GM19025 (cell line): Measurements from ENCODE around the gene RTN4.
"Not testable (repeated sequence)": the region's sequence is repeated elsewhere in the genome, so short reads cannot be mapped to it uniquely, and the experiment has no call there.

ENCODE experiments used
- ATAC-seq: cut with Tn5 transposase; IDR thresholded peaks from one replicate; pipeline ENCODE4 v1.9.1; 2021; ENCODE audit warnings: mild to moderate bottlenecking, low read depth, moderate library complexity; ENCODE audit not compliant: unreplicated experiment

RTN4 gene

DNA sequence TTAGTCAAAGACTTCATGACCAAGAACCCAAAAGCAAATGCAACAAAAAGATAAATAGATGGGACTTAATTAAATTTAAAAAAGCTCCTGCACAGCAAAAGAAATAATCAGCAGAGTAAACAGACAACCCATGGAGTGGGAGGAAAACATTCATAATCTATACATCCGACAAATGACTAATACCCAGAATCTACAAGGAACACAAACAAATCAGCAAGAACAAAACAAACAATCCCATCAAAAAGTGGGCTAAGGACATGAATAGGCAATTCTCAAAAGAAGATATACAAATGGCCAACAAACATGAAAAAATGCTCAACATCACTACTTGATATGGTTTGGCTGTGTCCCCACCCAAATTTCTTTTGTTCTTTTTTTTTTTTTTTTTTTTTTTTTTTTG is 25.8 kb upstream of the RTN4 start:
- not testable (repeated sequence) for ATAC-seq

- no peak for ATAC-seq
These were observed 23.0 kb upstream of the RTN4 start for GRCh38 chr2:55073000-55073983.

DNA sequence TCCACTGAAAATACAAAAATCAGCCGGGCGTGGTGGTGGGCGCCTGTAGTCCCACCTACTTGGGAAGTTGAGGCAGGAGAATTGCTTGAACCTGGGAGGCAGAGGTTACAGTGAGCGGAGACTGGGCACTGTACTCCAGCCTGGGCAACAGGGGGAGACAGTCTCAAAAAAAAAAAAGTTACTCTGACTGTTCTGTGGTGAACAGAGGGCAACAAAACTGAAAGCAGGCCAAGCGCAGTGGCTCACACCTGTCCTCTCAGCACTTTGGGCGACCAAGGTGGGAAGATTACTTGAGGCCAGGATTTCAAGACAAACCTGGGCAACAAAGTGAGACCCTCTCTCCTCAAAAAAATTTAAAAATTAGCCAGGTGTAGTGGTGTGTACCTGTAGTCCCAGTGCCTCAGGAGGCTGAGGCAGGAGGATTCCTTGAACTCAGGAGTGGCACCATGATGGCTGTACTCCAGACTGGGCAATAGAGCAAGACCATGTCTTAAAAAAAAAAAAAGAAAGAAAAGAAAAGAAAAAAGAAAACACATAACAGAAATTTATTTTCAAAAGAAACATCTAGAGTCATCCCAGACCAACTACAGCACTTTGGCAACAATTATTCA is 13.6 kb upstream of the RTN4 start:
- peak; percentile 53 for ATAC-seq

- no peak for ATAC-seq
These were observed 13.0 kb upstream of the RTN4 start for GRCh38 chr2:55063226-55063625.

DNA sequence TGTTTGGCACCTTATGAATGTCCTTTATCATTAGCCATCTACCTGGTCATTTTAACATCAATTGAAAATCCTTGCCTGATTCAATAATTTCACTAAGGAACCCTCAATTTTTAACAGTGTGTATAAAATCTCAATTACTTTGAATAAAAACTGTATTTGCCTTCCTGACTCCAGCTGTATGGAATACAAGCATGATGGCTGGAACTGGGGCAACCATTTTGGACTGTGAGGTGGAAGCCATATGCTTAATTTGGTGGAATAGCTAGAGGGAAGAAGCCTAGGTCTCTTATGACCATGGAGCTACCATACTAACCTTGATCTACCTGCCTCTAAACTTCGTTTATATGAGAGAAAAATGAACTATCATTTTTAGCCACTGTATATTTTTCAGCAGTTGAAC is 12.5 kb upstream of the RTN4 start:
- no peak for ATAC-seq

- ATAC-seq = no peak
These were observed 11.5 kb upstream of the RTN4 start for GRCh38 chr2:55061523-55062344.

- no peak for ATAC-seq
These were observed 9.5 kb upstream of the RTN4 start for GRCh38 chr2:55059793-55060192.

GRCh38 chr2:55057474-55057873 is 7.2 kb upstream of the RTN4 start:
- no peak for ATAC-seq

- ATAC-seq = no peak
These were observed 5.8 kb upstream of the RTN4 start for GRCh38 chr2:55056024-55056521.

DNA sequence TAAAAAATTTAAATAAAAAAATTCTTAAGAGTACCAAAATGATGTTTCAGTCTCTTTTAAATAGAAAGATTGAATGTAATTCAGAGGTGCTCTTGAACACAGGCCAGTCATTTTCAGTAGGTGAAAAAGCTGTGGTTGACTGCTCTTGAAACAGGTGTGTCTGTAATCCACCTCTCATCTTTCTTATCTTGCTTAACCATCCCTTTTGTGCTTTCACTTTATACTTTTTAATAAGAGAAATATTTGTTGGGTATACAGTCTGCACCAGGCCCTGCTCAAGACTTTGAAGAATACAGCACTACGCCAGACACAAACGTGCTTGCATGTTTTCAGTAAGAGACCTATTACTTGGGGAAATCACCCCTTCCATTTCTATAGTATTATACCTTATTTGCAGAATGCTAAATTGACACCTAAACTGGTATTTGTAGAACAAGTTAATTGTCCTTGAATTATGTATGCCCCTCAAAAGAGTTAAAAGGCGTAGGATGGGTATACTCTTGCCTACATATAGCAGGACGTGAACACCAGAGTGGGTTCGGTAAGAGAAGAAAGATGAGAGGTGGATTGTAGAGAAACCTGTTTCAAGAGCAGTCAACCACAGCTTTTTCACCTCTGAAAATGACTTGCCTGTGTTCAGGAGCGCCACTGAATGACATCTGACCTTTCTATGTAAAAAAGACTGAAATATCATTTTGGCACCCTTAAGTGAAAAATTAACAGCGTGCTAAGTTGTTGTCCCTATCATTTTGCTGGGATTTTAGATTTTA is 4.0 kb upstream of the RTN4 start:
- no peak for ATAC-seq

DNA sequence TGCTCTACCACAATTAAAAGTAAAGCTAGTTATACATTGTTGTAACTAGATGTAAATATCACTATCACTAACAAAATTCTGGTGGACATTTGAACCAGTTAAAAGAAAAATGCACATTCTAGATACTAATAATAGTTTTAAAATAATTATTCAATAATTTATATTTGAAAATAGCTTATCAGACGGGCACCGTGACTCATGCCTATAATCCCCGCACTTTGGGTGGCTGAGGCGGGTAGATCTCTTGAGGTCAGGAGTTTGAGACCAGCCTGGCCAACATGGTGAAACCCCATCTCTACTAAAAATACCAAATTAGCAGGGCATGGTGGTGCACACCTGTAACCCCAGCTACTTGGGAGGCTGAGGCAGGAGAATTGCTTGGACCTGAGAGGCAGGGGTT is 3.0 kb upstream of the RTN4 start:
- ATAC-seq = not testable (repeated sequence)

DNA sequence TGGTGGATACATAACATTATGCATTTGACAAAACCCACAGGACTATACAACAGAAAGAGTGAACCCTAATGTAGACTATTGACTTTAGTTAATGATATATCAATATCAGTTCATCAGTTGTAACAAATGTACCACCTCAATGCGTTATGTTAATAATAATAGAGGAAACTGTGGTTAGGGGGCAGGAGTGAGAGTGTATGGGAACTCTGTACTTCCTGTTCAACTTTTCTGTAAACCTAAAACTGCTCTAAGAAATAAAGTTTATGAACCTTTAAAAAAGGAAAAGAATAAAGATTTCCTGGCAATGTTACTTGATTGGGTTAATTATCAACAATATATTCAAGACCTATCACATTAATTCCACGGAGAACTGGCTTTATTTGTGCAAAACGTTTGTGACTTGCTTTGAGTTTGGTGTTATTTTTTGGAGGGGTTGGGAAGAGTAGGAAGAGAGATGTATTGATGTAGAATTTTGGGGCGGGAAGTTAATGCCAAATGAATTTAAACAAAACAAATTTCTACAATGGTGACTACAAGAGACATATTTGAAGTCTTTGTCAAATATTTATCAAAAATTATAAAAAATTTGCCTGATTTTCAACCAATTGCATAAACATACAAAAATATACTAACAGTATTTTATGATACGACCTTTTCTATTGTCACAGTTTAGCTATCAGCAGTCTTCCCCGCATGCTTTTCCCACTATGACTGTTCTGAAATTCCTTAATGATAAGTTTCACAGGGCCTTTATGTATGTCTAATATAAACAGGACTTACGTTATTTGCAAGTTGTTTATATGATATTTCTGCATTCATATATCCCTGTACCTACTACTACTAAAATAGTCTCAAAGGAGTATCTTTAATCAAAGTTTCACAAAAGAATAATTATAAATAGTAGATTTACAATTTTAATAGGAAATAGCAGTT is 2.1 kb upstream of the RTN4 start:
- ATAC-seq = no peak

DNA sequence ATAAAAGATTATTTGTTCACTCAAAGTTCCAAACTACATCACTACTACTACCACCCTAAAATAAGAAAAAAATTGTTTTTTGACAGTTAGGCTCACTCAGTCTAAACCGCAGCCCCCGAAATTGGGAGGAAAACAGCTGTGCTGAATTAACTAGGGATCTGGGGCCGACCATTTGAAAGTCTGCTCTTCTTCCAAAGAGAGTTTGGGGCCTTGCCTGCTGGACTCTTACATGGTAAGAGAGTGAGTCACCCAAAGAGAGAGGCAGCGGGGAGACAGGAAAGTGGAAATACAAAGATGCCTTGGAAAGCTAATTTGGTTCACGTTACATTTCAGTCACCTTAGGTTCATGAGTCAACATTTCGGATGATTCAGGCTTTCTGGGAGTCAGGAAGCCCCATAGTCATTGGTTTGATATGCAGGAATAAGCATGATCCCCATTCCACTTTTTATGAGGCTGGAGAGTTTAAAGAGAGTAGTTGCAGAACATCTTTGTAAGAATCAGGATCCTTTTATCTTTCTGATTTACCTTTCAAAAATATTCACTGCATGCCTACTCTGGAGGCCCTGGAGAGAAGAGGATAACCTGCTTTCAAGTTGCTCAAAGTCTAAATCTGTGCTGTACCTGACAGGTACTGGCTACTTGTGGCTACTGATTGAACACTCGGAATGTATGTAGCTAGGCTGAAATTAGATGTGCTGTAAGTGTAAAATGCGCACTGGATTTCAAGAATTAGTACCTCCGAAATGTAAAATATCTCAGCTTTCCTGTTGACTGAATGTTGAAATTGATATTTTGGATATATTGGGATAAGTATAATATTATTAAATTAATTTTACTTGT is 995 bp upstream of the RTN4 start:
- no peak for ATAC-seq

DNA sequence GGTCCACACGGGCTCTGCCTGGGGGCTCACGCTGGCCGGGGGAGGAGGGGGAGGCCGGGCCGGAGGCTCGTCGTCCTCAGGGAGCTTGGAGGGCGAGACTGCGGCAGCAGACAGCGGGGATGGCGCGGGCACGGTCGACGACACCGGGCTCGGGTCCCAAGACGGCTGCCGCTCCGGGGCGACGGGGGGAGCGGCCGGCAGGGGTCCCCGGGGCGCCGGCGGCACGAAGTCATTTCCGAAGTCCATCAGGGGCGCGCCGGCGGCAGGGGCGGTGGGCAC is 491 bp downstream of the RTN4 start:
- no peak for ATAC-seq

DNA sequence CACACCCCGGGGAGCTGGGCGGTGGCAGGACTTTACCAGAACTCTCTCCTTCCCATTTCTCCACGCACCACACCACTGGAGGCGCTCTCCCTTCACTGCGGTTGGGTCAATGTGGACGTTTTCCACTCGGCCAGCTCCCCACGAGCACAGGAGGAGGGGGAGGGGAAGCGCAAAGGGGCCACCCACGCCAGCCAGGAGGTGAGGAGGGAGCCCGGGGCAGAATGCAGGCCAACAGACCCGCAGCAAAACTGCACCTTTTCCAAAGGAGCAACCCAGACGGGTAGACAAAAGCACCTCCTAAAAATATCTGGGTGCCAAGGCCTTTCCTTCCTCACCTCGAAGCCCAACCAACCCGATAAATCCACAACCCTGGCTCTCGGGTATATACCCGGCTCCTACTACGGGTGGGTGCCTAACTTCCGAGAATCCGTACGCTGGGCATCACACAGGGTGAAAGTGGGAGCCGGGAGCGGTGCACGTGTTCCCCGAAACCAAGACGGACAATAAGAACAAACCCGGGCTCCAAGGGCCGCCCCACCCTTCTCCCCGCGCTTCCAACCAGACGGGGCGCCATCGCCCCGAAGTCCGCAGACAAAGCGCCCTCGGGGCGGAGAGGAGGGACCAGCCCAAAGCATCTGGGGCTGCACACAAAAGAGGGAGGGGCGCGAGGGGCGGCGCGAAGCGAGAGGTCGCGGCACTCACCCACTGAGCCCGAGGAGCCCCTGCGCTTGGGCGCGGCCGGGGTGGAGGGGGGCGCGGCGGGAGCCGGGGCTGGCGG is 1.0 kb downstream of the RTN4 start:
- no peak for ATAC-seq

GRCh38 chr2:55048508-55049042 is 1.7 kb downstream of the RTN4 start:
- ATAC-seq = no peak

- ATAC-seq = no peak
These were observed 2.5 kb downstream of the RTN4 start for GRCh38 chr2:55047677-55048299.
